ENCODE measurements around the gene HHATL. TPM values are rescaled to one million over a fixed set of nuclear protein-coding genes. Genes with fewer than 3 reads are reported as not detected.
A peak's percentile ranks its signal among the peaks of the same experiment; 100 is the strongest.

HHATL gene
- total RNA-seq, 4 donors from 2014 or later = 3.5 TPM; not detected in 3

- H3K4me1 ChIP-seq = peaks cover 0 to 15% (median 5%) of the 10 kb centered on the region in 4 donors
- peak overlapping the region; percentile 35 to 82 (median 56) for H3K27ac ChIP-seq
- H3K4me3 ChIP-seq = no peak overlapping the region
- no peaks in the 10 kb centered on the region for H3K9me3 ChIP-seq
- WGBS, 2 donors = 80 to 86% methylated on average over 12 of the region's 12 CpGs
- no peaks in the 10 kb centered on the region for H3K36me3 ChIP-seq
- TF ChIP-seq EP300 (IDR thresholded peaks at IDR 0.05) = peak in 1 of 2 donors; percentile 74
- TF ChIP-seq, protein P1, sequence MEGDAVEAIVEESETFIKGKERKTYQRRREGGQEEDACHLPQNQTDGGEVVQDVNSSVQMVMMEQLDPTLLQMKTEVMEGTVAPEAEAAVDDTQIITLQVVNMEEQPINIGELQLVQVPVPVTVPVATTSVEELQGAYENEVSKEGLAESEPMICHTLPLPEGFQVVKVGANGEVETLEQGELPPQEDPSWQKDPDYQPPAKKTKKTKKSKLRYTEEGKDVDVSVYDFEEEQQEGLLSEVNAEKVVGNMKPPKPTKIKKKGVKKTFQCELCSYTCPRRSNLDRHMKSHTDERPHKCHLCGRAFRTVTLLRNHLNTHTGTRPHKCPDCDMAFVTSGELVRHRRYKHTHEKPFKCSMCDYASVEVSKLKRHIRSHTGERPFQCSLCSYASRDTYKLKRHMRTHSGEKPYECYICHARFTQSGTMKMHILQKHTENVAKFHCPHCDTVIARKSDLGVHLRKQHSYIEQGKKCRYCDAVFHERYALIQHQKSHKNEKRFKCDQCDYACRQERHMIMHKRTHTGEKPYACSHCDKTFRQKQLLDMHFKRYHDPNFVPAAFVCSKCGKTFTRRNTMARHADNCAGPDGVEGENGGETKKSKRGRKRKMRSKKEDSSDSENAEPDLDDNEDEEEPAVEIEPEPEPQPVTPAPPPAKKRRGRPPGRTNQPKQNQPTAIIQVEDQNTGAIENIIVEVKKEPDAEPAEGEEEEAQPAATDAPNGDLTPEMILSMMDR (IDR thresholded peaks at IDR 0.05) = no peak
- no peaks in the 10 kb centered on the region for H3K27me3 ChIP-seq
- no peak for DNase-seq (ENCODE audit: low spot score in 2 of 2)
These were observed 37.0 kb upstream of the HHATL start for GRCh38 chr3:42739401-42740158.

GRCh38 chr3:42736531-42736930 is 33.9 kb upstream of the HHATL start:
- H3K27me3 ChIP-seq = no peaks in the 10 kb centered on the region
- H3K27ac ChIP-seq = no peak overlapping the region
- no peak overlapping the region for H3K4me3 ChIP-seq
- no peaks in the 10 kb centered on the region for H3K36me3 ChIP-seq
- peaks cover 0 to 41% (median 0%) of the 10 kb centered on the region in 4 donors for H3K4me1 ChIP-seq
- DNase-seq (ENCODE audit: low spot score in 2 of 2) = no peak
- TF ChIP-seq, protein P1 (IDR thresholded peaks at IDR 0.05) = no peak
- TF ChIP-seq POLR2A (IDR thresholded peaks at IDR 0.05) = no peak
- no peak for TF ChIP-seq EP300 (IDR thresholded peaks at IDR 0.05)
- no peaks in the 10 kb centered on the region for H3K9me3 ChIP-seq
- 86% methylated on average over 6 of the region's 6 CpGs for WGBS, 2 donors

DNA sequence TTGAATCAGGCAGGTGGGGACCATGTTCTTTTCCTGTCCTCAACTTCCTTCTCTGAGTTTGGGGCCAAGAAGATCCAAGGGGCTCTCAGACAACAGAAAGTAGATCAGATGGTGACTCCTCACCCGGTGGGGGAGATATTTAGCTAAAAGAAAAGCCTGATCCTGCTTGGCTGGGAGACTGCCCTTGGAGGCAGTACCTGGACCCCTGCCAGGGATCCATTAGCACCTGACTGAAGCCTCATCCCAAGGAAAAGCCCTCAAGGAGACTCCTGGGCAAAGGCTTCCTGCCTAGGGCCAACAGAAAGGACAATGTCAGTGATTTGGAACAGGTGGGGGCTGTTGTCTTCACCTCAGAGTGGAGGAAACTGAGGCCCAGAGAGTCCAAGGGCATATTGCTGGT is 33.5 kb upstream of the HHATL start:
- no peak for DNase-seq (ENCODE audit: low spot score in 2 of 2)
- Histone ChIP-seq H3K27ac (peak overlapping the region in 1 of 4 donors; percentile 95), H3K4me3 (no peak overlapping the region), H3K36me3 (no peaks in the 10 kb centered on the region), H3K9me3 (no peaks in the 10 kb centered on the region), H3K27me3 (no peaks in the 10 kb centered on the region), H3K4me1 (peaks cover 0 to 45% (median 0%) of the 10 kb centered on the region in 4 donors)
- TF ChIP-seq POLR2A (IDR thresholded peaks at IDR 0.05) (no peak), EP300 (IDR thresholded peaks at IDR 0.05) (no peak)
- TF ChIP-seq, protein P1 (IDR thresholded peaks at IDR 0.05) = no peak
- WGBS, 2 donors = 50 to 73% methylated on average over 1 of the region's 1 CpG

DNA sequence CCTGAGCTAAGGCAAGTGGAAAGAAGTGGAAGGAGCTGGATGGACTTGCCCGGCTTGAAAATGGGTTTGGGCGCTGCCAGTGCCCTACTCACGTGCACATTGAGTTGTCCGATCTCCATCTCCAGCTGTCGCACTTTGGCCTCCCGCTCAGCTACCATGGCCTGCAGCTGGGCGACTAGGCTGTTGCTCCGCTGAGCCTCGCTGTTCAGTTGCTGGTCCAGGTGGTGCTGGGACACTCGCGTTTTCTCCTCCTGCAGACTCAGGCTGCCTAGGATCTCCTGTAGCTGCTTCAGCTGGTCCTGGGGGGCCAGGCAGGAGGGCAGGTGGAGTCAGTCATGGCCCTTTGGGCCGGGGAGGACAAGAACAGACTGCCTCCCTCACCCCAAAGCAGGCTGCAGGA is 33.0 kb upstream of the HHATL start:
- H3K36me3 ChIP-seq = no peaks in the 10 kb centered on the region
- H3K4me3 ChIP-seq = no peak overlapping the region
- H3K9me3 ChIP-seq = no peaks in the 10 kb centered on the region
- peaks cover 0 to 50% (median 0%) of the 10 kb centered on the region in 4 donors for H3K4me1 ChIP-seq
- no peaks in the 10 kb centered on the region for H3K27me3 ChIP-seq
- WGBS, 2 donors = 92 to 94% methylated on average over 12 of the region's 12 CpGs
- no peak for DNase-seq (ENCODE audit: low spot score in 2 of 2)
- TF ChIP-seq, protein P1 (IDR thresholded peaks at IDR 0.05) = no peak
- TF ChIP-seq POLR2A (IDR thresholded peaks at IDR 0.05) = no peak
- no peak for TF ChIP-seq EP300 (IDR thresholded peaks at IDR 0.05)
- peak overlapping the region in 1 of 4 donors; percentile 95 for H3K27ac ChIP-seq

- Histone ChIP-seq H3K36me3 (no peaks in the 10 kb centered on the region), H3K4me3 (no peak overlapping the region), H3K27ac (peak overlapping the region in 2 of 4 donors; percentile 86 to 95), H3K9me3 (no peaks in the 10 kb centered on the region), H3K4me1 (peaks cover 0 to 54% (median 0%) of the 10 kb centered on the region in 4 donors), H3K27me3 (no peaks in the 10 kb centered on the region)
- DNase-seq (ENCODE audit: low spot score in 2 of 2) = no peak
- TF ChIP-seq, protein P1 (IDR thresholded peaks at IDR 0.05) = no peak
- TF ChIP-seq EP300 (IDR thresholded peaks at IDR 0.05) = no peak
- TF ChIP-seq POLR2A (IDR thresholded peaks at IDR 0.05) = no peak
- WGBS, 2 donors = 68 to 72% methylated on average over 8 of the region's 8 CpGs
These were observed 32.4 kb upstream of the HHATL start for GRCh38 chr3:42735019-42735418.

Measured in tibial nerve (tissue), 4 donors.